H9 (cell line): ENCODE data around the gene RNF180. TPM values are rescaled to one million over a fixed set of nuclear protein-coding genes. Genes with fewer than 3 reads are reported as not detected.

Experiments
- DNase-seq: peaks from one replicate; pipeline ENCODE4 v3.0.0-alpha.2; 2017
- H2AFZ ChIP-seq: one replicate; pipeline ENCODE4 v1.6.1; 2013; ENCODE audit warnings: mild to moderate bottlenecking, low read length, control low read depth, moderate library complexity
- H2AK5ac ChIP-seq: 2 replicates; pipeline ENCODE4 v1.6.1; 2013; ENCODE audit warnings: low read length, control low read depth, mixed read lengths; ENCODE audit not compliant: insufficient read length
- H2BK120ac ChIP-seq: one replicate; pipeline ENCODE4 v1.6.1; 2013; ENCODE audit warnings: low read depth, mild to moderate bottlenecking, low read length, control low read depth, inconsistent platforms; ENCODE audit not compliant: poor library complexity, severe bottlenecking
- H2BK12ac ChIP-seq: 2 replicates; pipeline ENCODE4 v1.6.1; 2013; ENCODE audit warnings: low read length, control low read depth, mixed read lengths, low read depth; ENCODE audit not compliant: insufficient read length
- H2BK15ac ChIP-seq: 2 replicates; pipeline ENCODE4 v1.6.1; 2013; ENCODE audit warnings: low read depth, low read length, control low read depth
- H2BK20ac ChIP-seq: one replicate; pipeline ENCODE4 v1.6.1; 2013; ENCODE audit warnings: low read depth, mild to moderate bottlenecking, low read length, control low read depth, inconsistent platforms; ENCODE audit not compliant: poor library complexity, severe bottlenecking
- H2BK5ac ChIP-seq: 2 replicates; pipeline ENCODE4 v1.6.1; 2013; ENCODE audit warnings: low read length, control low read depth, mixed read lengths; ENCODE audit not compliant: insufficient read length
- H3K14ac ChIP-seq: 2 replicates; pipeline ENCODE4 v1.6.1; 2013; ENCODE audit warnings: low read length, control low read depth; ENCODE audit not compliant: insufficient read depth
- H3K18ac ChIP-seq: 2 replicates; pipeline ENCODE4 v1.6.1; 2013; ENCODE audit warnings: low read depth, mild to moderate bottlenecking, mixed read lengths, low read length, control low read depth; ENCODE audit not compliant: insufficient read length
- H3K23ac ChIP-seq: 2 replicates; pipeline ENCODE4 v1.6.1; 2013; ENCODE audit warnings: low read length, control low read depth, mixed read lengths, low read depth; ENCODE audit not compliant: insufficient read length
- H3K23me2 ChIP-seq: 2 replicates; pipeline ENCODE4 v1.6.1; 2013; ENCODE audit warnings: low read depth, mild to moderate bottlenecking, mixed read lengths, low read length, control low read depth; ENCODE audit not compliant: insufficient read length, poor library complexity, severe bottlenecking
- H3K27ac ChIP-seq: 2 replicates; pipeline ENCODE4 v1.5.1; 2013; ENCODE audit warnings: low read length, control low read depth, mixed read lengths, low read depth; ENCODE audit not compliant: insufficient read length
- H3K27me3 ChIP-seq: 2 replicates; pipeline ENCODE4 v1.6.1; 2013; ENCODE audit warnings: low read length, control low read depth, inconsistent platforms; ENCODE audit not compliant: insufficient read depth
- H3K4ac ChIP-seq: 2 replicates; pipeline ENCODE4 v1.6.1; 2013; ENCODE audit warnings: low read depth, mild to moderate bottlenecking, control low read depth, inconsistent platforms, low read length, moderate library complexity
- H3K4me1 ChIP-seq: 2 replicates; pipeline ENCODE4 v1.6.1; 2013; ENCODE audit warnings: low read length, control low read depth, inconsistent platforms; ENCODE audit not compliant: insufficient read depth
- H3K4me2 ChIP-seq: 2 replicates; pipeline ENCODE4 v1.6.1; 2013; ENCODE audit warnings: low read length, control low read depth, mixed read lengths; ENCODE audit not compliant: insufficient read length, insufficient read depth
- H3K56ac ChIP-seq: 2 replicates; pipeline ENCODE4 v1.6.1; 2013; ENCODE audit warnings: low read depth, mild to moderate bottlenecking, mixed read lengths, low read length, control low read depth; ENCODE audit not compliant: insufficient read length
- H3K79me1 ChIP-seq: 2 replicates; pipeline ENCODE4 v1.6.1; 2013; ENCODE audit warnings: low read depth, mild to moderate bottlenecking, moderate library complexity, low read length, control low read depth, inconsistent platforms; ENCODE audit not compliant: insufficient read depth, poor library complexity, severe bottlenecking
- H3K79me2 ChIP-seq: 2 replicates; pipeline ENCODE4 v1.6.1; 2013; ENCODE audit warnings: low read length, control low read depth, inconsistent platforms; ENCODE audit not compliant: insufficient read depth
- H3K9ac ChIP-seq: 2 replicates; pipeline ENCODE4 v1.6.1; 2013; ENCODE audit warnings: low read length, control low read depth, mixed read lengths; ENCODE audit not compliant: insufficient read length; ENCODE audit errors: extremely low read depth
- H3K9me3 ChIP-seq: one replicate; pipeline ENCODE4 v1.6.1; 2013; ENCODE audit warnings: low read depth, low read length, inconsistent platforms; ENCODE audit not compliant: control insufficient read depth
- H3T11ph ChIP-seq: one replicate; pipeline ENCODE4 v1.6.1; 2013; ENCODE audit warnings: mild to moderate bottlenecking, low read length, control low read depth, inconsistent platforms
- H4K20me1 ChIP-seq: one replicate; pipeline ENCODE4 v1.6.1; 2013; ENCODE audit not compliant: control insufficient read depth, insufficient read length, insufficient read depth
- H4K5ac ChIP-seq: 2 replicates; pipeline ENCODE4 v1.6.1; 2013; ENCODE audit warnings: low read depth, mild to moderate bottlenecking, mixed read lengths, low read length, control low read depth; ENCODE audit not compliant: insufficient read length
- H4K8ac ChIP-seq: replicated peaks from 2 replicates; pipeline ENCODE4 v1.6.1; 2013; ENCODE audit warnings: low read length, control low read depth, mixed read lengths, low read depth; ENCODE audit not compliant: insufficient read length
- H4K91ac ChIP-seq: 2 replicates; pipeline ENCODE4 v1.6.1; 2013; ENCODE audit warnings: low read depth, mild to moderate bottlenecking, moderate library complexity, mixed read lengths, low read length, control low read depth; ENCODE audit not compliant: insufficient read length
- H3K27ac Mint-ChIP-seq, 3 experiments: 2 replicates in 2 of 3; 3 replicates in 1 of 3; pipeline ENCODE4 v1.8.0; 2020 to 2021; ENCODE audit warnings: mixed read lengths in 3 of 3, mild to moderate bottlenecking in 1 of 3, moderate library complexity in 1 of 3
- H3K27me3 Mint-ChIP-seq: 2 replicates; pipeline ENCODE4 v1.8.0; 2021; ENCODE audit warnings: low read depth, mild to moderate bottlenecking, moderate library complexity, mixed read lengths
- H3K36me3 Mint-ChIP-seq, 3 experiments: 2 replicates in 2 of 3; 3 replicates in 1 of 3; pipeline ENCODE4 v1.8.0; 2020 to 2021; ENCODE audit warnings: low read depth in 3 of 3, mixed read lengths in 3 of 3; ENCODE audit not compliant: insufficient read depth in 1 of 3
- H3K4me1 Mint-ChIP-seq, 2 experiments: 2 replicates each; pipeline ENCODE4 v1.8.0; 2020; ENCODE audit warnings: mixed read lengths in 2 of 2
- H3K4me3 Mint-ChIP-seq, 2 experiments: 2 replicates in 1 of 2; 3 replicates in 1 of 2; pipeline ENCODE4 v1.8.0; 2020 to 2021; ENCODE audit warnings: mild to moderate bottlenecking in 2 of 2, mixed read lengths in 2 of 2, moderate library complexity in 1 of 2
- H3K9me3 Mint-ChIP-seq, 2 experiments: 2 replicates in 1 of 2; 3 replicates in 1 of 2; pipeline ENCODE4 v1.8.0; 2020; ENCODE audit warnings: mild to moderate bottlenecking in 2 of 2, mixed read lengths in 2 of 2, moderate library complexity in 1 of 2
- CTCF ChIP-seq: fragments of 200-600 bp; sonication (generic); conservative IDR thresholded peaks from 3 replicates; pipeline ENCODE4 v1.8.0; 2021; ENCODE audit warnings: antibody characterized with exemption, mild to moderate bottlenecking
- total RNA-seq: library from RNA; stranded (reverse); gene quantifications from 2 replicates; pipeline ENCODE4 v1.2.1, GENCODE V29; 2021

The RNF180 gene
- total RNA-seq, 1 experiment from 2014 or later, result 2.5 TPM

DNA sequence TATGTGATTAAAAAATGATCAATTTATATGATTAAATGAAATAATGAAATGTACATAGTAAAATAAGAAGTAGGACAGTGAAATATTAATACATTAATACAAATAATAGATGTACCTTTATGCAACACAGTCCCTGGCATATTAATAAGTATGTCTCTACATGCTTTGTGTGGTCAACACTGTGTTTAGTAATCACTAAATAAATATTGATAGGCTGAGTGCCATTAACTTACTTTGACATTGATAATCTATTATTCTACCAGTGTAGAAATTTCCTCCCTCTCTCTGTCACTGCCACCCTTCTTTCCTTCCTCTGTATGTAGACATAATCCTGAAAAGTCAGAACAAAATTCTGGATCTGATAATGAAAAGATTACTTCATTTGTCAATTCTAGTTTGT, 43.7 kb downstream of the RNF180 start:
- H4K20me1 ChIP-seq, result no peaks in the 10 kb centered on the region
- Mint-ChIP-seq H3K27me3 (no peaks in the 10 kb centered on the region), H3K4me3 (no peak overlapping the region), H3K27ac (no peak overlapping the region), H3K4me1 (peaks cover 0 to 5% of the 10 kb centered on the region in 2 experiments; a peak in 1 of 4 replicates), H3K36me3 (no peaks in the 10 kb centered on the region), H3K9me3 (no peaks in the 10 kb centered on the region)
- H3K4me1 ChIP-seq, result no peaks in the 10 kb centered on the region
- no peak overlapping the region for H2BK120ac ChIP-seq
- no peak overlapping the region for H2BK12ac ChIP-seq
- H3T11ph ChIP-seq, result no peak overlapping the region
- H3K4me2 ChIP-seq, result no peak overlapping the region
- H2AFZ ChIP-seq, result no peak overlapping the region
- no peaks in the 10 kb centered on the region for H3K27me3 ChIP-seq
- H3K79me2 ChIP-seq, result no peaks in the 10 kb centered on the region
- no peak overlapping the region for H3K27ac ChIP-seq
- no peak overlapping the region for H3K14ac ChIP-seq
- DNase-seq, result no peak
- no peak overlapping the region for H2BK5ac ChIP-seq
- no peak overlapping the region for H2BK20ac ChIP-seq
- H4K91ac ChIP-seq, result no peak overlapping the region
- H3K56ac ChIP-seq, result no peak overlapping the region
- H3K9ac ChIP-seq, result no peak overlapping the region
- no peak overlapping the region for H3K4ac ChIP-seq
- TF ChIP-seq CTCF, result no peak
- no peak overlapping the region for H3K18ac ChIP-seq
- no peaks in the 10 kb centered on the region for H3K23me2 ChIP-seq
- H2AK5ac ChIP-seq, result no peak overlapping the region
- no peak overlapping the region for H2BK15ac ChIP-seq
- H4K8ac ChIP-seq, result no peak overlapping the region
- no peak overlapping the region for H4K5ac ChIP-seq
- H3K9me3 ChIP-seq, result no peaks in the 10 kb centered on the region
- no peaks in the 10 kb centered on the region for H3K79me1 ChIP-seq
- H3K23ac ChIP-seq, result no peak overlapping the region
